LNCaP clone FGC (cell line): Measurements from ENCODE around the gene STARD13.
A peak's percentile ranks its signal among the peaks of the same experiment; 100 is the strongest.

Source experiments
- DNase-seq: peaks from one replicate; pipeline ENCODE4 v3.0.0-alpha.2; 2011; ENCODE audit warnings: low read depth
- H3K4me3 ChIP-seq: 2 replicates; pipeline ENCODE4 v1.5.1; 2011; ENCODE audit warnings: mild to moderate bottlenecking, low read depth, low read length, control low read depth
- TF ChIP-seq, protein P1 (sequence below): IDR thresholded peaks from 2 replicates; pipeline ENCODE4 v1.5.1; 2012; ENCODE audit warnings: mild to moderate bottlenecking; ENCODE audit not compliant: control insufficient read depth, insufficient read depth; ENCODE audit errors: extremely low read depth

Gene STARD13

GRCh38 chr13:33270895-33271538 is 14.5 kb downstream of the STARD13 start:
- peak; percentile 36 for DNase-seq
- no peak overlapping the region for H3K4me3 ChIP-seq
- TF ChIP-seq, protein P1, sequence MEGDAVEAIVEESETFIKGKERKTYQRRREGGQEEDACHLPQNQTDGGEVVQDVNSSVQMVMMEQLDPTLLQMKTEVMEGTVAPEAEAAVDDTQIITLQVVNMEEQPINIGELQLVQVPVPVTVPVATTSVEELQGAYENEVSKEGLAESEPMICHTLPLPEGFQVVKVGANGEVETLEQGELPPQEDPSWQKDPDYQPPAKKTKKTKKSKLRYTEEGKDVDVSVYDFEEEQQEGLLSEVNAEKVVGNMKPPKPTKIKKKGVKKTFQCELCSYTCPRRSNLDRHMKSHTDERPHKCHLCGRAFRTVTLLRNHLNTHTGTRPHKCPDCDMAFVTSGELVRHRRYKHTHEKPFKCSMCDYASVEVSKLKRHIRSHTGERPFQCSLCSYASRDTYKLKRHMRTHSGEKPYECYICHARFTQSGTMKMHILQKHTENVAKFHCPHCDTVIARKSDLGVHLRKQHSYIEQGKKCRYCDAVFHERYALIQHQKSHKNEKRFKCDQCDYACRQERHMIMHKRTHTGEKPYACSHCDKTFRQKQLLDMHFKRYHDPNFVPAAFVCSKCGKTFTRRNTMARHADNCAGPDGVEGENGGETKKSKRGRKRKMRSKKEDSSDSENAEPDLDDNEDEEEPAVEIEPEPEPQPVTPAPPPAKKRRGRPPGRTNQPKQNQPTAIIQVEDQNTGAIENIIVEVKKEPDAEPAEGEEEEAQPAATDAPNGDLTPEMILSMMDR = no peak

DNA sequence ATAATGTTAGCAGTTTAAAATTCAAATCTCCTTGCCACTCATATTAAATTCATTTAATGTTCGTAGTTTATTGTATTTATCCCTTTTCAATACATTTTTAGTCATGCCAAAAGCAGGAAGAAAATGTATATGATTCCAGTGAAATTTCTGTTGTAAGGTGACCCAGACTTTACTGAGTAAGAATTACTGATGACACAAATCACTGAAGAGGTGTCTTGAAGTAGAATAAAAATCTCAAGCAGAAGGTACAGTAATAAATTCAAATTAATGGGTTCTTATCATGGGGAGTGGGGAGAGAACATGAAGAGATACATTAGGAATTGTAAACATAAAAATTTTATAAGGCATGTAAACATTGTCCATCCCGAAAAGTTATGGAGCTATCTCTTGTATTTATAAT is 19.9 kb downstream of the STARD13 start:
- TF ChIP-seq, protein P1 = no peak
- no peak for DNase-seq
- no peak overlapping the region for H3K4me3 ChIP-seq

DNA sequence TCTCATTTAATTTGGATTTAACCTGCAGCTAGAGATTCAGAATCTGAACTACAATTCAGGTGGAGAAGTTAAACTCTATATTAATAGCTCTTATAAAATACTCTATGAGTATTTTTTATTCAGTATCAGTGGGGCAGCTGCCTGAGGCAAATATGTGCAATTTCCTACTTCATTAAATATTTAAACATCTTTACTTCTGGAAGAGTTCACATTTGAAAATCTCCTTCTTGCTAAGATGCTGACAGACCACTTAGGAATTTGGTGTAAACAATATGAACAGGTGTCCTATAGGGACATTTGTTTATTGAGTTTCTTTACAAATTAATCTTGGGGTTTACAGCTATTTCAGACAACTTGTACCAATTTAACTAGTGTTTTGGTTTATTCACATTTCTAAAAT is 20.4 kb downstream of the STARD13 start:
- TF ChIP-seq, protein P1 = no peak
- DNase-seq = no peak
- no peak overlapping the region for H3K4me3 ChIP-seq

DNA sequence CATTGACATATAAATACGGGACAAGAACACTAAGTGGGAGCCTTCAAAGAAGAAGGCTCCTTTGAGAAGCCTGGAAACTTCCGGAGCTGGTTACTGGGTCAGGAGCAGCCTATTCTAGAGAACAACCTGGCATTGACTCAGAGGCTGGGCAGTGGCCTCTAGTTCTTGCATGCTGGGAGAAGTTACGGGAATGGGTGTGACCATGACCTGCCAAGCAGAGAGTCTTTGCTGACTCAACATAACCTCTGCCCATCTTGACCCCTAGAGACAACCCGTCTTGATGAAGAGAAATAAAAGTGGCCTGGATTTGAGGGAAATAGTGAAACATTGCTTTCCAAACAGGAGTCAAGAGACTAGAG is 21.0 kb downstream of the STARD13 start:
- no peak for DNase-seq
- no peak overlapping the region for H3K4me3 ChIP-seq
- TF ChIP-seq, protein P1 = no peak

- no peak for DNase-seq
- TF ChIP-seq, protein P1 = no peak
- no peak overlapping the region for H3K4me3 ChIP-seq
Observed at GRCh38 chr13:33263976-33264619, 21.5 kb downstream of the STARD13 start.

- H3K4me3 ChIP-seq = no peak overlapping the region
- DNase-seq = no peak
- TF ChIP-seq, protein P1 = no peak
Observed at GRCh38 chr13:33263484-33263883, 22.1 kb downstream of the STARD13 start.

GRCh38 chr13:33262997-33263396 is 22.6 kb downstream of the STARD13 start:
- no peak overlapping the region for H3K4me3 ChIP-seq
- DNase-seq = no peak
- TF ChIP-seq, protein P1 = no peak
